GM11168 (cell line): ENCODE results near the gene AGBL3.
"Not testable (repeated sequence)": the region's sequence is repeated elsewhere in the genome, so short reads cannot be mapped to it uniquely, and the experiment has no call there.

Experiments
- in situ Hi-C: fragments of 300-500 bp; cut with MboI; formaldehyde crosslinking; loops from one replicate; pipeline ENCODE4 v1.12.0; 2022; ENCODE audit warnings: low sequenced_read_pairs; ENCODE audit not compliant: unreplicated experiment

AGBL3 gene

DNA sequence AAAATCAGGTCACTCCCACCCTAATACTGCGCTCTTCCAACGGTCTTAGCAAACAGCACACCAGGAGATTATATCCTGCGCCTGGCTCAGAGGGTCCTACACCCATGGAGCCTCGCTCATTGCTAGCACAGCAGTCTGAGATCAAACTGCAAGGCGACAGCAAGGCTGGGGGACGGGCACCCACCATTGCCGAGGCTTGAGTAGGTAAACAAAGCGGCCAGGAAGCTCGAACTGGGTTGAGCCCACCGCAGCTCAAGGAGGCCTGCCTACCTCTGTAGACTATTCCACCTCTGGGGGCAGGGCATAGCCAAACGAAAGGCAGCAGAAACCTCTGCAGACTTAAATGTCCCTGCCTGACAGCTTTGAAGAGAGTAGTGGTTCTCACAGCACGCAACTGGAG, 80.7 kb downstream of the AGBL3 start:
- in situ Hi-C loops: not testable (repeated sequence)

DNA sequence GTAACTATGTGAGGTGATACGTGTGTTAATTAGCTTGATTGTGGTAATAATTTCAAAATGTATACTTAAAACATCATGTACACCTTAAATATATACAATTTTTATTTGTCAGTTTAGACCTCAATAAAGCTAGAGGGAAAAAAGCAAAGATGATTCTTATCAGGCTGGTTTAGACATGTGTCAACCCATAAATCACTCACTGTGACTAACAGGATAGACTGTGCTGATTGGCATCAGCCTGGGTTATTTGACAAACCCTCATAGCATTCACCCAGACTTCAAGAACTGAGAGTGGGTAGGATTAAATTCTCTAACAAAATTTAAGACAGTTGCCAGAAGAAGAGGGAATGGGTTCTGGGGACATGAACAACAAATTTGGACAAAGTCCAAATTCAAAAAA, 87.8 kb downstream of the AGBL3 start:
- in situ Hi-C loops: no loop called here

DNA sequence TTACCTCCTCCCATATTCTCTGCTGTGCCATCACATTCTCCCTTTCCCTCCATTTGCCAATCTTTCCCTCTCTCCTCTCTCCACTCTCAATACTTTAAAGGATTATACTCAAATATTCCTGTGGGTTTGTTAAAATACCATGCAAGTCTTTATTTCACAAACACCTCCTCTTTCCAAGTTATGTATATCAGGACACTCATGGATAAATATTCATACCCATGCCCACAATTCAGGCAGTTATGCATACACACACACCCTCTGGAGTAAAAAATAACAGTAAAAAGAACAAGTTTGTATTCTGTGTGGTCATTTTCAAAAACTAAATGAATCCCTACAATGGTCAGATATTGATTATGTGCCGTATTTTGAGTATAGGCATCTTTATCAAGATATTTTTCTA, 88.2 kb downstream of the AGBL3 start:
- in situ Hi-C loops: no loop called here

DNA sequence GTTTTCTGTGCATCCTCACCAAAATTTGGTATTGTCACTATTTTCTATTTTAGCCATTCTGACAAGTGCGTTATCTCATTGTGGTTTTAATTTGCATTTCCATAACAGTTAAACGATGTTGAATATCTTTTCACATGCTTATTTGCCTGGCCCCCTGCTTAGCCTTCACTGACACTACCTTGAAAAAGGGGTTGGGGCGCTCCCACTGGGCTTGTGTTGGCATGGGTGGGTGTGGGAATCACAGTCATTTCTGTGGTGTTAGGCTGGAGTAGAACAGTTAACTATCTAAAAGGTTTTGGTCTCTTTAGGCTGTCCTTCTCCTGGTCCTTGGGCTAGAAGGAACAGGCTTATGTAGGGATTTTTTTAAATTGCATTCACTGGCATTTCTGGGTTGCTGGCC, 89.4 kb downstream of the AGBL3 start:
- in situ Hi-C loops: no loop called here

DNA sequence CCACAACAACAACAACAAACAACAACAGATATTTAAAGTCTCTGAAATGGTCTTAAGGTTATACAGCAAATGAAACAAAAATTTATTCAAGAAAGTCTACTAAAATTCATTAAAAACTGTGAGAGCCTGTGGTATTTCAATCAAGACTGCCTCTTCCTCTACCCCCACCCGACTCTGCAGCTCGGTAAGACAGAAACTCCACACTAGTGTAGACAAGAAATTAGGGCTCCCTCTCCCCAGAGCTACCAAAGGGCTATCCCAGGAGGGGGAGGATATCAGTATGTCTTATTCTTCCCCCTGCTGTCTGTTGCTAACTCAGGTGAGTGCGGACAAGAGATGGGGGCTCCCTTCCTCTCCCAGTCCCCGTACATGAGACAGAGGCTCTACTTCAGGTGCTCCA, 90.6 kb downstream of the AGBL3 start:
- in situ Hi-C loops: no loop called here

- in situ Hi-C loops: no loop called here
These were observed 91.3 kb downstream of the AGBL3 start for GRCh38 chr7:135077642-135078041.

- in situ Hi-C loops: no loop called here
These were observed 91.7 kb downstream of the AGBL3 start for GRCh38 chr7:135078051-135078450.

DNA sequence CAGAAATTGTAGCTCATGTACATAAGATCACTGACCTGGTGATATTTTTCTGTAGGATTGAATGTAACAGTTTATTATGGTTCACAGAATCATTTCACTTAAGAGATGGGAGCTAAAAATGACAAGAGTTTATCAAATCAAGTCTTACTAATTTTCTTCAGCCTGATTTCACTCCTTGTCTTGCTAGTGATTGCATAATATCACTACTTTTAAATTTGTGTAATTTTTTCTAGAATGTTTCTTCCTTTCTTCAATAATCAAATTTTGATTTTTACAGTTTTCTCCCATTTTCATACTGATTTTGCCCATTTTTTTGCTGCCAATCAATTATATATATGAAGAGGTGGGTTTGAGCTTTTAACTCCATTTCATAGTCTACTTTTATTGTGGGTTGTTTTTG, 92.8 kb downstream of the AGBL3 start:
- in situ Hi-C loops: no loop called here

DNA sequence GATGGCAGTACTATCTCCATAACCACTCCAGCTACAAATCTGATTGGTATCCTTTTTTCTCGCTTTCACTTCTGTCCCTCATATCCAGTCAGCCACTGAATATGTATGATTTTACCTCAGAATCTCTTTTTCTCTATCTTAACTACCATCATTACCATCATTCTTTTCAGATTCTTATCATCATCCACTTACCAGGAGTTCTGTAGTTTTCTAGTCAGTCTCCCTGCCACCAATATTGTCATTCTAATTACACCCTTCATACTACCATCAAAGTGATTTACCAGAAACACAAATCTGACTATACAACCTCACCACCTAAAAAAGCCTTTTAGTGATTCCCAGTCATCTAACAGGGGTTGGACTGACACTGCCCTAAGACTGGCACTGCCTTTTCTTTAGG, 96.7 kb downstream of the AGBL3 start:
- in situ Hi-C loops: no loop called here

- in situ Hi-C loops: no loop called here
These were observed 102.3 kb downstream of the AGBL3 start for GRCh38 chr7:135088566-135088965.

DNA sequence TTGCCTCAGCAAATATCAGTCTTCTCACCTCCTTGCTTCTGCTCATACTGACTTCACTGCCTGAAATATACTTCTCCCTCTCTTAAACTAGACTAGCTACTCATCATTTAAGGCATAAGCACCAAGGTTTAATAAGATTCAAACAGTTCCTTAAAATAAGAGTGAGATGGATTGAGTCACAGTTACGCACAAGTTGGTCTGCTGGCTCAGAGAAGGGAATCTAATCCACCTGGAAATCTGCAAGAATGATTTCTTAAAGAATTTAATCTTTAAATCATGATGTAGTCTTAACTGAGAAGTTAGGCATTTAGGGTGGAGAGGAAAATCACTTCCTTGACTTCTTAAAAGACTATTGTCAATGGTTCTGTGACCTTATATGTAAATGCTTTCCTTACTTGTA, 105.4 kb downstream of the AGBL3 start:
- in situ Hi-C loops: no loop called here

GRCh38 chr7:135094472-135095237, 108.3 kb downstream of the AGBL3 start:
- in situ Hi-C loops: no loop called here

DNA sequence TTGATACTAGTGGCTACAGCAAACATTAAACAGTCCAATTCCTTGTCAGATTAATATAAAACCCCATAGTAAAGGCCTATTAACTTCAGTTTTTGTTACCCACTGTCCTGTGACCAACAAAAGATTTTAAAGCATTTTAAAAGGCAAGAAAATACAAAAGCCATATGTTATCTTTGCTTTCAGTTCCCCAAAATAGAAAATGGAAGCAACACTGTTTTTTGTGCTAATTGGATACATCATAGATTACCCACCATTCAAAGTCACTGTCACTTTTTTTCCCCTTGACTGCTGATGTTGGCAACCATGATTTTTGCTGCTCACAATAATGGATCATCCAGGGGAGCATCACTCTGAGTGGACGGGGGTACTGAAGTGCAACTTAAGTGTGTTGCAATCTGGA, 109.1 kb downstream of the AGBL3 start:
- in situ Hi-C loops: no loop called here

- in situ Hi-C loops: no loop called here
These were observed 112.1 kb downstream of the AGBL3 start for GRCh38 chr7:135098391-135098790.

GRCh38 chr7:135100856-135101255, 114.5 kb downstream of the AGBL3 start:
- in situ Hi-C loops: no loop called here

- in situ Hi-C loops: no loop called here
These were observed 116.1 kb downstream of the AGBL3 start for GRCh38 chr7:135102372-135102771.

GRCh38 chr7:135109562-135109961, 123.3 kb downstream of the AGBL3 start:
- in situ Hi-C loops: no loop called here

DNA sequence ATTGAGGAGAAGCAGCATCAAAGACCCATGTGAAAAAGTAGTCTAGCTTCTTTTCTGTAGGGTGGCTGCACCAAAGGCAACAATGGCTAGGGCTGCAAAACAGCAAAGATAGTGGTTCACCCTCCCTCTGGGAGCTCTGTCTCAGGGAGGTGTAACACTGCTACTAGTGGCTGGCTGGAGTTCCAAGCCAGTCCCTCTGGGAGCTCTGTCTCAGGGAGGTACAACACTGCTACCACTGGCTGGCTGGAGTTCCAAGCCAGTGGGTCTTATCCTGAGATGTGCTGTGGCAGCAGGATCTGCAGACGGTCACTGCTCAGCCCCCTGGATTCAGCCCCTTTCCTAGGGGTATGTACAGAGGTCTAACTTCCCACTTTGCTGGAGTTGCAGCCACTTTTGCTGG, 123.7 kb downstream of the AGBL3 start:
- in situ Hi-C loops: no loop called here

DNA sequence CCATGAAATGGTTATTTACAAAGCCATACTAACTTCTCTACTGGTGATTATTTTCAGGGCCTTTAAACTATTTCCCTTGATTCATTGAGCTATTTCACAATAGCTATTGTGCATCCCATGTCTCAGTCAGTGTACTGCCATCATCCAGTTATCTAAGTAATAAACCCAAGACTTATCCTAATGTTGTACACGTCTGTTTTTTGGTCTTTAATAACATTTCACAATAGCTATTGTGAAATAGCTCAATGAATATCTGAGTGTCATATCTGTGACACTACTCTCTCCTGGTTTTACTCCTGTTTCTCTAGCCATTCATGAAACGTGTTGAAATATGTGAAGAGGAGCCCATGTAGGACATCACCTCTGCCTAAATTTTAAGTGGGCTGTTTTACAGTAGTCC, 125.1 kb downstream of the AGBL3 start:
- in situ Hi-C loops: no loop called here

GRCh38 chr7:135114622-135115021, 128.3 kb downstream of the AGBL3 start:
- in situ Hi-C loops: no loop called here

- in situ Hi-C loops: no loop called here
These were observed 130.8 kb downstream of the AGBL3 start for GRCh38 chr7:135117096-135117495.

DNA sequence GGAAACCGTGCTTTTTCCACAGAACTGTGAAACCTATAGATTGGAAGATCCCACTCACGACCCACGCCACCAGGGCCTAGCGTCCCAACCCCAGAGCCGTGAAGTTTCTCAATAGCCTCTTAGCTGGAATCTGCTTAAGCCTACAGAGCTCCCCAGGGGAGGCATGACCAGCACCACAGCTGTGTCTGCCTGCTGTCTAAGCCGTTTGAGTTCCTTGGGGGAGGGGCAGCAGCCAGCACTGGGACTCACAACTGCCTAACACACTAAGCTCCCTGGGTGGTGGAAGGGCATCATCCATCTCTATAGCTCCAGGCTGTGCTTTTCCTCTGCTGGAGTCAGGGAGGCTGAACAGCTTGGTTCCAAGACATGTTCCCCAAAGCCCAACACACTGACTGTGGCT, 135.6 kb downstream of the AGBL3 start:
- in situ Hi-C loops: no loop called here

DNA sequence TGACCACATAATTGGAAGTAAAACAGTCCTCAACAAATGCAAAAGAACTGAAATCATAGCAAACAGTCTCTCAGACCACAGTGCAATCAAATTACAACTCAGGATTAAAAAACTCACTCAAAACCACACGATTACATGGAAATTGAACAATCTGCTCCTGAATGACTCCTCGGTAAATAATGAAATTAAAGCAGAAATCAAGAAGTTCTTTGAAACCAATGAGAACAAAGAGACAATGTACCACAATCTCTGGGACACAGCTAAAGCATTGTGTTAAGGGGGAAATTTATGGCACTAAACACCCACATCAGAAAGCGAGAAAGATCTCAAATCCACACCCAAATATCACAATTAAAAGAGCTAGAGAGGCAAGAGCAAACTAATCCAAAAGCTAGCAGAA, 138.3 kb downstream of the AGBL3 start:
- in situ Hi-C loops: not testable (repeated sequence)
